Measurements from ENCODE around the gene ZNF133. TPM values are rescaled to one million over a fixed set of nuclear protein-coding genes. Genes with fewer than 3 reads are reported as not detected.
"Not testable (repeated sequence)": the region's sequence is repeated elsewhere in the genome, so short reads cannot be mapped to it uniquely, and the experiment has no call there.

Gene ZNF133
- total RNA-seq (10 to 100 TPM; 10.5 to 27.1 TPM), polyA plus RNA-seq (1 to 10 TPM; 7.8 to 9.3 TPM)
- long read RNA-seq, donor 1, partial matches to known transcripts = 0 of 1 reads
- long read RNA-seq, donor 1, other reads (novel, unspliced or antisense) = 0 of 1 reads
- long read RNA-seq, donor 2, partial matches to known transcripts = 0 of 1 reads
- long read RNA-seq, donor 2, other reads (novel, unspliced or antisense) = 0 of 1 reads
- long read RNA-seq, donor 3 = 0 reads
- long read RNA-seq, donor 4, partial matches to known transcripts = 0 of 1 reads
- long read RNA-seq, donor 4, other reads (novel, unspliced or antisense) = 0 of 1 reads
- long read RNA-seq, donor 5, partial matches to known transcripts = 0 of 1 reads
- long read RNA-seq, donor 5, other reads (novel, unspliced or antisense) = 0 of 1 reads

DNA sequence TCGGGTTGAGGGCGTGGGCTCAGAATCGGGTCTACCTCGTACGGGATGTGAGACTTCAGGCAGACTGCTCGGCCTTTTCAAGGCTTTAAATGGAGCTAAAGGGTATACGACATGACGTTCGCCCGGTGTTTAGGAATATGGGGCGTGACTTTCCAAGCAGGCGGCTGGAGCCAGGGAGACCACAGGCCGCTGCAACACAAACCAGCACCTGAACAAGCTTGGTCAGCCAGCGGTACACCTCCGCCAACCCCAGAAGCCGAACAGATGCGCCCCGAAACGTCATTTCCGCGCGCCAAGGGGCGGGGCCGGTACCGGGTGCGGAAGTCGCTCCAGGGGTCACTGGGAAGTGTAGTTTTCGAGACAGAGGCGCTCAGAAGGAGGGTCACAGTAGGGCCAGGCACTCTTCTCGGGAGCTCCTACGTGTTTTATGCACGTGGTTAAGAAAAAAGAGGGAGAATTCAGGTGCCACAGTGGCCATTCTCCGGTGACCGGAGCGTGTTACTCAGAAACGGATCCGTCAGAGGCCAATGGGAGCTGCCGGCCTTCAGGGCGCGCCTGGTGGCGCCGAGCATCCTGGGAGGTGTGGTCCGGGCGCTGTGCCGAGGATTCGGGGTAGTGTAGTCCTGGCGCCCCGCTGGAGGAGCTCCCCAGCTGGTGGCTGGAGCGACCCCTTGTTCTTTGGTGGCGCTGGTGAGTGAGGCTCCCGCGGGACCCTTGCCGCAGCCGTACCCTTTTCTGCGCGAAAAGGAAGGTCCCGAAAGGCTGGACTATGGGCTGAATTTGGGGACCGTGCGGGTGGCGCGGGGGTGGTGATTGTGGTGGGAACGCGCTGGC is at the start of gene ZNF133:
Gene ZNF133 (plus strand): TSS at position 613 of the 834 bp plus-strand sequence. CDS start 17,160 bp downstream, outside the sequence.
- H3K27ac ChIP-seq (ENCODE audit: low read depth in 1 of 2, low read length in 1 of 2) = peak within 1 kb of the TSS; percentile 95 to 97
- H3K9me3 ChIP-seq (ENCODE audit: control insufficient read depth in 4 of 4, insufficient read depth in 3 of 4, low read length in 3 of 4) = peaks cover 0 to 13% (median 3%) of the 10 kb centered on the region in 4 donors
- H3K9ac ChIP-seq (ENCODE audit: insufficient read depth in 1 of 2, low read length in 2 of 2) = peak within 1 kb of the TSS; percentile 88 to 94
- H3K36me3 ChIP-seq (ENCODE audit: control insufficient read depth in 4 of 4, insufficient read depth in 4 of 4, low read length in 4 of 4) = peaks cover 0 to 23% (median 13%) of the 10 kb centered on the region in 4 donors
- H3K27me3 ChIP-seq (ENCODE audit: control insufficient read depth in 3 of 3, insufficient read depth in 3 of 3, low read length in 2 of 3) = peaks cover 0 to 2% (median 0%) of the 10 kb centered on the region in 3 donors
- ATAC-seq (ENCODE audit: insufficient read depth, low FRiP score) = peak; percentile 97
- WGBS, 2 donors = 0% methylated on average over 63 of the region's 63 CpGs
- H3K4me1 ChIP-seq (ENCODE audit: control insufficient read depth in 5 of 5, insufficient read depth in 5 of 5, low read length in 5 of 5) = peaks cover 0 to 10% (median 5%) of the 10 kb centered on the region in 5 donors
- H3K4me3 ChIP-seq = peak within 1 kb of the TSS; percentile 85
- TF ChIP-seq, protein P1, sequence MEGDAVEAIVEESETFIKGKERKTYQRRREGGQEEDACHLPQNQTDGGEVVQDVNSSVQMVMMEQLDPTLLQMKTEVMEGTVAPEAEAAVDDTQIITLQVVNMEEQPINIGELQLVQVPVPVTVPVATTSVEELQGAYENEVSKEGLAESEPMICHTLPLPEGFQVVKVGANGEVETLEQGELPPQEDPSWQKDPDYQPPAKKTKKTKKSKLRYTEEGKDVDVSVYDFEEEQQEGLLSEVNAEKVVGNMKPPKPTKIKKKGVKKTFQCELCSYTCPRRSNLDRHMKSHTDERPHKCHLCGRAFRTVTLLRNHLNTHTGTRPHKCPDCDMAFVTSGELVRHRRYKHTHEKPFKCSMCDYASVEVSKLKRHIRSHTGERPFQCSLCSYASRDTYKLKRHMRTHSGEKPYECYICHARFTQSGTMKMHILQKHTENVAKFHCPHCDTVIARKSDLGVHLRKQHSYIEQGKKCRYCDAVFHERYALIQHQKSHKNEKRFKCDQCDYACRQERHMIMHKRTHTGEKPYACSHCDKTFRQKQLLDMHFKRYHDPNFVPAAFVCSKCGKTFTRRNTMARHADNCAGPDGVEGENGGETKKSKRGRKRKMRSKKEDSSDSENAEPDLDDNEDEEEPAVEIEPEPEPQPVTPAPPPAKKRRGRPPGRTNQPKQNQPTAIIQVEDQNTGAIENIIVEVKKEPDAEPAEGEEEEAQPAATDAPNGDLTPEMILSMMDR (IDR thresholded peaks at IDR 0.05; ENCODE audit: control extremely low read depth, extremely low read depth) = no peak
- peak; percentile 97 to 99 (median 97) for DNase-seq

DNA sequence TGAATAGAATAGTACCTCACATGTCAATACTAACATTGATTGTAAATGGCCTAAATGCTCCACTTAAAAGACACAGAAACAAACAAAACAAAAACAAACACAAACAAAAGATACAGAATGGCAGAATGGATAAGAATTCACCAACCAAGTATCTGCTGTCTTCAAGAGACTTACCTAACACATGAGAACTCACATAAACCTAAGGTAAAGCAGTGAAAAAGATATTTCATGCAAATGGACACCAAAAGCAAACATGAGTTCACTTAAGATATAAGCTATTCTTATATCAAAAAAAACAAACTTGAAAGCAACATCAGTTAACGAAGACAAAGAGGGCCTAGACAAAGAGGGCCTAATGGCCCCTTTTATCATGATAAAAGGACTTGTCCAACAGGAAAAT is 47.3 kb upstream of the ZNF133 start:
- DNase-seq (no peak), ATAC-seq (ENCODE audit: insufficient read depth, low FRiP score) (no peak)
- no peaks in the 10 kb centered on the region for H3K4me1 ChIP-seq (ENCODE audit: control insufficient read depth in 5 of 5, insufficient read depth in 5 of 5, low read length in 5 of 5)
- WGBS, 2 donors = 83 to 85% methylated on average over 1 of the region's 1 CpG
- H3K27me3 ChIP-seq (ENCODE audit: control insufficient read depth in 3 of 3, insufficient read depth in 3 of 3, low read length in 2 of 3) = no peaks in the 10 kb centered on the region
- peaks cover 0 to 5% (median 0%) of the 10 kb centered on the region in 4 donors for H3K9me3 ChIP-seq (ENCODE audit: control insufficient read depth in 4 of 4, insufficient read depth in 3 of 4, low read length in 3 of 4)
- TF ChIP-seq, protein P1 (IDR thresholded peaks at IDR 0.05; ENCODE audit: control extremely low read depth, extremely low read depth) = no peak
- no peak overlapping the region for H3K9ac ChIP-seq (ENCODE audit: insufficient read depth in 1 of 2, low read length in 2 of 2)
- no peaks in the 10 kb centered on the region for H3K36me3 ChIP-seq (ENCODE audit: control insufficient read depth in 4 of 4, insufficient read depth in 4 of 4, low read length in 4 of 4)
- H3K27ac ChIP-seq (ENCODE audit: low read depth in 1 of 2, low read length in 1 of 2) = no peak overlapping the region
- H3K4me3 ChIP-seq = no peak overlapping the region

DNA sequence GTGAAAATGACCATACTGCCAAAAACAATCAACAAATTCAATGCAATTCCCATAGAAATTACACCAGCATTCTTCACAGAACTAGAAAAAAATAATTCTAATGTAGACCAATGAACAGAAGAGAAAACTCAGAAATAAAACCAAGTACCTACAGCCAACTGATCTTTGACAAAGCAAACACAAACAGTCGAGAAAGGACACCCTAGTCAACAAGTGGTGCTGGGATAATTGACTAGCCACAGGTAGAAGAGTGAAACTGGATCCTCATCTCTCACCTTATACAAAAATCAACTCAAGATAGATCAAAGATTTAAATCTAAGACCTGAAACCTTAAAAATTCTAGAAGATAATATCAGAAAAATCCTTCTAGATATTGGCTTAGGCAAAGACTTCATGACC is 44.5 kb upstream of the ZNF133 start:
- Histone ChIP-seq H3K4me3 (no peak overlapping the region), H3K4me1 (ENCODE audit: control insufficient read depth in 5 of 5, insufficient read depth in 5 of 5, low read length in 5 of 5) (no peaks in the 10 kb centered on the region), H3K27ac (ENCODE audit: low read depth in 1 of 2, low read length in 1 of 2) (no peak overlapping the region), H3K27me3 (ENCODE audit: control insufficient read depth in 3 of 3, insufficient read depth in 3 of 3, low read length in 2 of 3) (no peaks in the 10 kb centered on the region), H3K36me3 (ENCODE audit: control insufficient read depth in 4 of 4, insufficient read depth in 4 of 4, low read length in 4 of 4) (no peaks in the 10 kb centered on the region), H3K9me3 (ENCODE audit: control insufficient read depth in 4 of 4, insufficient read depth in 3 of 4, low read length in 3 of 4) (peaks cover 0 to 5% (median 0%) of the 10 kb centered on the region in 4 donors), H3K9ac (ENCODE audit: insufficient read depth in 1 of 2, low read length in 2 of 2) (no peak overlapping the region)
- ATAC-seq (ENCODE audit: insufficient read depth, low FRiP score) = no peak
- TF ChIP-seq, protein P1 (IDR thresholded peaks at IDR 0.05; ENCODE audit: control extremely low read depth, extremely low read depth) = no peak
- 52 to 62% methylated on average over 1 of the region's 1 CpG for WGBS, 2 donors
- DNase-seq = no peak

DNA sequence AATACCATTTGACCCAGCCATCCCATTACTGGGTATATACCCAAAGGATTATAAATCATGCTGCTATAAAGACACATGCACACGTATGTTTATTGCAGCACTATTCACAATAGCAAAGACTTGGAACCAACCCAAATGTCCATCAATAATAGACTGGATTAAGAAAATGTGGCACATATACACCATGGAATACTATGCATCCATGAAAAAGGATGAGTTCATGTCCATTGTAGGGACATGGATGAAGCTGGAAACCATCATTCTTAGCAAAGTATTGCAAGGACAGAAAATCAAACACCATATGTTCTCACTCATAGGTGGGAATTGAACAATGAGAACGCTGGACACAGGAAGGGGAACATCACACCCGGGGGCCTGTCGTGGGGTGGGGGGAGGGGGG is 39.8 kb upstream of the ZNF133 start:
- H3K27me3 ChIP-seq (ENCODE audit: control insufficient read depth in 3 of 3, insufficient read depth in 3 of 3, low read length in 2 of 3); DNase-seq; H3K36me3 ChIP-seq (ENCODE audit: control insufficient read depth in 4 of 4, insufficient read depth in 4 of 4, low read length in 4 of 4); H3K27ac ChIP-seq (ENCODE audit: low read depth in 1 of 2, low read length in 1 of 2); H3K4me3 ChIP-seq; ATAC-seq (ENCODE audit: insufficient read depth, low FRiP score); H3K9me3 ChIP-seq (ENCODE audit: control insufficient read depth in 4 of 4, insufficient read depth in 3 of 4, low read length in 3 of 4); H3K9ac ChIP-seq (ENCODE audit: insufficient read depth in 1 of 2, low read length in 2 of 2); H3K4me1 ChIP-seq (ENCODE audit: control insufficient read depth in 5 of 5, insufficient read depth in 5 of 5, low read length in 5 of 5): not testable (repeated sequence)
- 85 to 93% methylated on average over 3 of the region's 4 CpGs for WGBS, 2 donors

Measured in lung (tissue), 16 donors.